Endothelial cell of umbilical vein (primary cell): ENCODE measurements around the gene KMT2C. TPM values are rescaled to one million over a fixed set of nuclear protein-coding genes. Genes with fewer than 3 reads are reported as not detected.

Experiments used
- BruUV-seq: library from RNA; stranded (reverse); fragments of 400-500 nt; replicated peaks from 2 replicates; lab custom pipeline; 2021; lab: Mats Ljungman, UMichigan
- CTCF ChIA-PET: fragments of 300-600, 350-600 bp; sonication (Branson Sonifier 250); formaldehyde crosslinking; loops from one replicate; lab custom pipeline; 2021; ENCODE audit warnings: antibody characterized with exemption, inconsistent platforms; lab: Charles Lee
- POLR2A ChIA-PET: fragments of 300-600, 350-600 bp; sonication (Branson Sonifier 250); formaldehyde crosslinking; loops from one replicate; lab custom pipeline; 2021; ENCODE audit warnings: antibody characterized with exemption, inconsistent platforms; lab: Charles Lee
- DNase-seq: peaks from one replicate; pipeline ENCODE4 v3.0.0-alpha.2; 2011; ENCODE audit warnings: low read depth, low spot score
- FAIRE-seq: peaks from 2 replicates; lab custom pipeline; 2011; peaks lifted over from hg19 to GRCh38; lab: Jason Lieb, UNC
- H2AFZ ChIP-seq: 2 replicates; pipeline ENCODE4 v1.6.0; 2012; ENCODE audit warnings: low read depth, low read length, control low read depth, inconsistent platforms
- H3K27ac ChIP-seq: 2 replicates; pipeline ENCODE4 v1.5.1; 2011; ENCODE audit warnings: low read depth, mild to moderate bottlenecking, control low read depth, low read length, moderate library complexity; ENCODE audit not compliant: insufficient read depth
- H3K27me3 ChIP-seq, 2 experiments: 2 replicates each; pipeline versions ENCODE4 v1.6.0 to v1.6.1; 2011; ENCODE audit warnings: low read length in 2 of 2, mixed read lengths in 1 of 2; ENCODE audit not compliant: control insufficient read depth in 2 of 2, insufficient read depth in 2 of 2
- H3K36me3 ChIP-seq, 2 experiments: 2 replicates in 1 of 2; 3 replicates in 1 of 2; pipeline ENCODE4 v1.5.1; 2011; ENCODE audit warnings: low read length in 2 of 2, mild to moderate bottlenecking in 1 of 2, moderate library complexity in 1 of 2; ENCODE audit not compliant: control insufficient read depth in 2 of 2, insufficient read depth in 2 of 2; ENCODE audit errors: extremely low read depth in 1 of 2
- H3K4me1 ChIP-seq: 3 replicates; pipeline ENCODE4 v1.5.1; 2011; ENCODE audit warnings: mild to moderate bottlenecking, low read length; ENCODE audit not compliant: control insufficient read depth, insufficient read depth; ENCODE audit errors: extremely low read depth
- H3K4me2 ChIP-seq: 2 replicates; pipeline ENCODE4 v1.6.1; 2011; ENCODE audit warnings: low read length, control low read depth, mixed read lengths; ENCODE audit not compliant: insufficient read depth
- H3K4me3 ChIP-seq, 3 experiments: fragments of 200-600 bp in 1 of 3; sonication (generic), shearing (Covaris generic) in 1 of 3; replicated peaks in 1 of 3; 2 replicates each; pipeline ENCODE4 v1.5.1; 2011 to 2016; ENCODE audit warnings: control low read depth in 3 of 3, low read length in 3 of 3, mild to moderate bottlenecking in 2 of 3, inconsistent platforms in 1 of 3, low read depth in 1 of 3, moderate library complexity in 1 of 3; ENCODE audit not compliant: insufficient read depth in 1 of 3
- H3K79me2 ChIP-seq: 2 replicates; pipeline ENCODE4 v1.6.0; 2012; ENCODE audit warnings: low read length, inconsistent platforms; ENCODE audit not compliant: control insufficient read depth, insufficient read depth
- H3K9ac ChIP-seq: replicated peaks from 2 replicates; pipeline ENCODE3; 2011; ENCODE audit warnings: low read length, control low read depth; ENCODE audit not compliant: insufficient read depth; ENCODE audit errors: extremely low read depth
- H3K9me1 ChIP-seq: replicated peaks from 3 replicates; pipeline ENCODE4 v1.6.0; 2011; ENCODE audit warnings: mild to moderate bottlenecking, low read length; ENCODE audit not compliant: control insufficient read depth, insufficient read depth; ENCODE audit errors: extremely low read depth
- H3K9me3 ChIP-seq: replicated peaks from 2 replicates; pipeline ENCODE4 v1.5.1; 2012; ENCODE audit warnings: low read length, inconsistent platforms; ENCODE audit not compliant: control insufficient read depth, insufficient read depth
- H4K20me1 ChIP-seq: replicated peaks from 2 replicates; pipeline ENCODE3; 2011; ENCODE audit warnings: mild to moderate bottlenecking, low read length; ENCODE audit not compliant: control insufficient read depth, insufficient read depth; ENCODE audit errors: extremely low read depth
- EZH2 ChIP-seq: IDR thresholded peaks from 2 replicates; pipeline ENCODE4 v1.6.1; 2012; ENCODE audit warnings: borderline replicate concordance, low read depth, mild to moderate bottlenecking, moderate library complexity, low read length, inconsistent platforms; ENCODE audit not compliant: severe bottlenecking
- FOS ChIP-seq: IDR thresholded peaks from 2 replicates; pipeline ENCODE4 v1.6.1; 2011; ENCODE audit warnings: mild to moderate bottlenecking, low read length, moderate library complexity, borderline replicate concordance; ENCODE audit not compliant: insufficient read depth
- GATA2 ChIP-seq: IDR thresholded peaks from 2 replicates; pipeline ENCODE4 v1.7.0; 2011; ENCODE audit warnings: low read depth, mild to moderate bottlenecking, moderate library complexity, mixed read lengths, low read length; ENCODE audit not compliant: insufficient read length, insufficient read depth
- JUN ChIP-seq: IDR thresholded peaks from 2 replicates; pipeline ENCODE4 v1.6.1; 2011; ENCODE audit warnings: borderline replicate concordance, low read depth; ENCODE audit not compliant: insufficient read length, insufficient read depth
- MYC ChIP-seq: IDR thresholded peaks from one replicate; pipeline ENCODE4 v1.6.1; 2011; ENCODE audit warnings: mild to moderate bottlenecking, low read depth, low read length
- POLR2A ChIP-seq: IDR thresholded peaks from 2 replicates; pipeline ENCODE4 v1.6.1; 2012; ENCODE audit warnings: low read depth, mild to moderate bottlenecking, control low read depth, low read length
- POLR2AphosphoS5 ChIP-seq: IDR thresholded peaks from 2 replicates; pipeline ENCODE4 v1.6.1; 2012; ENCODE audit warnings: low read depth, mild to moderate bottlenecking, control low read depth, low read length, moderate library complexity; ENCODE audit not compliant: insufficient read depth
- dilution Hi-C: fragments of 300-500 bp; cut with MboI; formaldehyde crosslinking; loops from one replicate; pipeline ENCODE4 v1.15.0; 2019; ENCODE audit warnings: low sequenced_read_pairs; ENCODE audit not compliant: extremely low pct_ligation_motif_present
- intact Hi-C: fragments of 100-400 bp; cut with micrococcal nuclease; formaldehyde crosslinking; loops from one replicate; pipeline ENCODE4 v1.10.0; 2022
- polyA plus RNA-seq, 4 experiments: library from polyadenylated mRNA; depleted of rRNA in 3 of 4; stranded (reverse) in 3 of 4; unstranded in 1 of 4; fragments of >200 nt; gene quantifications; 2 replicates each; pipeline versions ENCODE4 v1.2.1 to v1.2.3, GENCODE V29; 2011 to 2012; ENCODE audit warnings: missing spikeins in 1 of 4
- total RNA-seq: library from RNA; stranded (reverse); gene quantifications from 2 replicates; pipeline ENCODE4 v1.2.3, GENCODE V29; 2021
- TF ChIP-seq, protein P1 (sequence below): IDR thresholded peaks from 2 replicates; pipeline ENCODE4 v1.6.1; 2011; ENCODE audit not compliant: insufficient read depth, insufficient read length
- TF ChIP-seq, protein P2 (sequence below), 2 donors: IDR thresholded peaks; 1 replicate in 1 of 2; 2 replicates in 1 of 2; pipeline ENCODE4 v1.5.1; 2011; ENCODE audit warnings: low read length in 2 of 2, mild to moderate bottlenecking in 2 of 2, moderate library complexity in 2 of 2, control low read depth in 1 of 2, inconsistent platforms in 1 of 2, low read depth in 1 of 2; ENCODE audit not compliant: insufficient read depth in 1 of 2; ENCODE audit errors: extremely low read depth in 1 of 2

KMT2C gene
- total and polyA plus RNA-seq, 2 donors (not counting 3 experiments of a cell fraction or from before 2014, with no cell fraction given): 8.0 to 53.7 TPM

DNA sequence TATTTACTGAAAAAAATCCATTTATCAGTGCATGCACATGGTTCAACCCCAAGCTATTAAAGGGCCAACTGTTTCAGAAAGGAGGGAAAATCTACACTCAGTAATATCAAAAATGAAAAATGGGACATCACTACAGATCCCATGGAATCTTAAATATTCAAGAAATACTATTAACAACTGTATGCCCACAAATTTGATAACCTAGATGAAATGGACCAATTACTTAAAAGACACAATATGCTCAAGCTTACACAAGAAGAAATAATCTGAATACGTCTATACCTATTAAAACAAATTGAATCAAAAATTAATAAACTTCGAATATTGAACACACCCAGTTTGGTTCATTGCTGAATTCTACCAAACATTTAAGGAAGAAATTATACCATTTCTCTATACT, 87.9 kb downstream of the KMT2C start:
- H3K4me2 ChIP-seq: no peak overlapping the region
- H2AFZ ChIP-seq: no peak overlapping the region
- peaks cover 33% of the 10 kb centered on the region for H3K79me2 ChIP-seq
- H3K4me3 ChIP-seq: no peak overlapping the region
- no peak for FAIRE-seq
- H3K27ac ChIP-seq: no peak overlapping the region
- H3K27me3 ChIP-seq: no peaks in the 10 kb centered on the region
- H4K20me1 ChIP-seq: no peaks in the 10 kb centered on the region
- no peaks in the 10 kb centered on the region for H3K36me3 ChIP-seq
- H3K4me1 ChIP-seq: no peaks in the 10 kb centered on the region
- BruUV-seq: no TSS peak
- CTCF ChIA-PET: interaction anchor here (0.6 to 0.7 kb wide), 2 partner anchors 10 to 19 kb away, joined by 3 to 4 read pairs; no protein-coding TSS in a partner anchor
- no peak overlapping the region for H3K9ac ChIP-seq
- no peak for TF ChIP-seq EZH2
- TF ChIP-seq POLR2AphosphoS5: no peak
- TF ChIP-seq POLR2A: no peak
- TF ChIP-seq, protein P1, sequence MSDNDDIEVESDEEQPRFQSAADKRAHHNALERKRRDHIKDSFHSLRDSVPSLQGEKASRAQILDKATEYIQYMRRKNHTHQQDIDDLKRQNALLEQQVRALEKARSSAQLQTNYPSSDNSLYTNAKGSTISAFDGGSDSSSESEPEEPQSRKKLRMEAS: no peak
- TF ChIP-seq GATA2: no peak
- no peak for TF ChIP-seq MYC
- TF ChIP-seq FOS: no peak
- TF ChIP-seq JUN: no peak
- TF ChIP-seq, protein P2, sequence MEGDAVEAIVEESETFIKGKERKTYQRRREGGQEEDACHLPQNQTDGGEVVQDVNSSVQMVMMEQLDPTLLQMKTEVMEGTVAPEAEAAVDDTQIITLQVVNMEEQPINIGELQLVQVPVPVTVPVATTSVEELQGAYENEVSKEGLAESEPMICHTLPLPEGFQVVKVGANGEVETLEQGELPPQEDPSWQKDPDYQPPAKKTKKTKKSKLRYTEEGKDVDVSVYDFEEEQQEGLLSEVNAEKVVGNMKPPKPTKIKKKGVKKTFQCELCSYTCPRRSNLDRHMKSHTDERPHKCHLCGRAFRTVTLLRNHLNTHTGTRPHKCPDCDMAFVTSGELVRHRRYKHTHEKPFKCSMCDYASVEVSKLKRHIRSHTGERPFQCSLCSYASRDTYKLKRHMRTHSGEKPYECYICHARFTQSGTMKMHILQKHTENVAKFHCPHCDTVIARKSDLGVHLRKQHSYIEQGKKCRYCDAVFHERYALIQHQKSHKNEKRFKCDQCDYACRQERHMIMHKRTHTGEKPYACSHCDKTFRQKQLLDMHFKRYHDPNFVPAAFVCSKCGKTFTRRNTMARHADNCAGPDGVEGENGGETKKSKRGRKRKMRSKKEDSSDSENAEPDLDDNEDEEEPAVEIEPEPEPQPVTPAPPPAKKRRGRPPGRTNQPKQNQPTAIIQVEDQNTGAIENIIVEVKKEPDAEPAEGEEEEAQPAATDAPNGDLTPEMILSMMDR (IDR thresholded peaks at IDR 0.05; ENCODE audit: extremely low read depth in 1 of 2, insufficient read depth in 1 of 2, low read depth in 1 of 2, low read length in 2 of 2): no peak
- no peaks in the 10 kb centered on the region for H3K9me1 ChIP-seq
- POLR2A ChIA-PET: no interaction called here
- DNase-seq: no peak
- H3K9me3 ChIP-seq: no peaks in the 10 kb centered on the region
- intact Hi-C loops (no loop called here), dilution Hi-C loops (no loop called here)
